ENCODE data around the gene WWOX. TPM values are rescaled to one million over a fixed set of nuclear protein-coding genes. Genes with fewer than 3 reads are reported as not detected.

WWOX gene
- total RNA-seq, 1 experiment from 2014 or later = 5.3 TPM

DNA sequence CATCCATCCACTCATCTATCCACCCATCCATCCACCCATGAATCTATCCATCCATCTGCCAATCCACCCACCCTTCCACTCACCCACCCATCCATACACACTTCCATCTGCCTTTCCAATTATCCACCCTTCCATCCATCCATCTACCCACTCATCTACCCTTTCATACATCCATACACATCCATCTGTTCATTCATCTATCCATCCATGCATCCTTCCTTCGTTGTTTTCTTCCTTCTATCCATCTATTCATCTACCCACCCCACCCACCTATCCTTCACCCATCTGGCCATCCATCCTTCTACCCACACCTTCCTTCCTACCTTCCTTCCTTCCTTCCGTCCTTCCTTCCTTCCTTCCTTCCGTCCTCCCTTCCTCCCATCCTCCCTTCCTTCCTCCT lies 106.1 kb downstream of the WWOX start:
- in situ Hi-C loops (cut with HindIII; ENCODE audit: low pct_unique_long_range_greater_than_20kb, low sequenced_read_pairs) = no loop called here
- no peak for DNase-seq (ENCODE audit: low read depth, low spot score)

DNA sequence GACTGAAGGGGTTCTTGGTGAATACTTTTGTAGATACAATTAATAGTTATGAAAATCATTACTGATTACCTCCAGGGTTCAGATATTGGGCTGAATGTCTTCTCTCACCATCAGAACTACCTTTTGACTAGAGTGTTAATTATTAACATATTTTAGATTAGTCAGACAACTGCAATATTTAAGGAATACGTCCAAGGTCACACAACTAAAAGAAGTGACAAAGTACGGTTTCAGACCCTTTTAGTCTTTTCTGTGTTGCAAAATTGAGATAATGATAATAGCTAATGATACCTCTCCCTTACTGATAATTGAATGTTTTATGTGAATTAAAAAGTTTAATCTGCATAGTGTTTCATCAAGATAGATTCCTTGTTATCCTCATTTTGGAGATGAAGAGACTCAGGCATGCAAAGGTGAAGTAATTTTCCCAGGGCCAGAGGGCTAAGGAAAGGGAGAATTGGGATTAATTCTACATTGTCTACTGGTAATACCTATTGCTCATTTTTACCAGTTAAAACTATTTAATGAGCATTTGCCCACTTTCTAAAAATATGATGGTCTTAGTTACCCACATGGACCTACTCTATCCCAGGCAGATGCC lies 107.3 kb downstream of the WWOX start:
- no peak for DNase-seq (ENCODE audit: low read depth, low spot score)
- in situ Hi-C loops (cut with HindIII; ENCODE audit: low pct_unique_long_range_greater_than_20kb, low sequenced_read_pairs) = no loop called here

DNA sequence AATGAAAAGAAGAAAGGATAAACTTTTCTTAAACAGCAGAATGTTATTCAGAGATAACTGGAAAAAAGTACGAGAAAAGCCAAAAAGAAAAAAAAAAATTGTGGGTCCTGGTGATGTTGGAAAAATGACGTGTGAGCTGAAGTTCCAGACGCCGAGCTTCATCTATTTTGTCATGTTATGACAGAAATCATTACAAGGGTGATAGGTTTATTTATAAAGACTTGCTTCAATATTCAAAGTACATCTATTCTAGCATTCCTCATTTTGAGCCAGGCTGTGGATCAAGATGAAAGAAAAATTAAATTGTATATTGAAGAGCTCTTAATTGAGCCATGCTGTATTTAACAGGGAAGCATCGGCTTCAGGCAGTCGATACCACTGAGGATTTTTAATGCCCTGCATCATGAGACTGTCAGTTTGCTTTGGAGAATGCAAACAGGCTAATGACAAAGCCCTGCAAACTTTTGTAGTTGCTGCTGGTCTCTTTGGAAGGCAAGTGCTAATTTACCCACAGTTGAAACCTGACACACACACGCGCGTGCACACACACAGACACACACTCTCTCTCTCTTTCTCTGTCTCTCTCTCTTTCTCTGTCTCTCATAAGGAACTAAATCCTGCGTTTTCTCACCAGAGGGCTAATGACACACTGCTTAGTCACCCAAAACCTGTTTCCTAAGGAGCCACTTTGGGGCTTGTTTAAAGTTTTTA lies 110.7 kb downstream of the WWOX start:
- DNase-seq (ENCODE audit: low read depth, low spot score) = no peak
- in situ Hi-C loops (cut with HindIII; ENCODE audit: low pct_unique_long_range_greater_than_20kb, low sequenced_read_pairs) = no loop called here

DNA sequence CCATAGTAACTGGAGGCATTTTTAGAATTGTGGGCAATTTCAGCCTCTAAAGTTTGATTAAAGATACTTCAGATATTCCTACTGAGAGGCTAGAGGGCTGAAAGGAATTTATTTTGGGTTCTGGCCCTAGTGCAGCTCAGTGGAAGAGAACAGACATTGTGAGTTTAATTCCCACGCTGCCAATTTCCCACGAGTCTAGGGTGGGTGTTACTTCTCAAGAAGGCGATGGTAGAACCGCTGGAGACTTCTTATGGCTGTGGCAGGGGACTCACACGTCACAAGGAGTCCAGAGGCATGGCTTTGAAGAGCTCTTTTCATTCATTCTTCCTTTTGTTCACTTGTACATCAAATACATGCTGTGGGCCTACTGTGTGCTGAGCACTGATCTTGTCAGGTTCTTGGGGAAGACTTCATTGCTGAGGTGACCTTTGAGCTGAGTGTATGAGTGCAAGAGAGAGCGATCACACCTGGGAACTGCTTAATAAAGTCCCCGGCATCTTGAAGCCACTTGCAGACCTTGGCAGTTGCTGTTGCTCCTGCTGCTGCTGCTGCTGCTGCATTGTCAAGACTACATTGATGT lies 111.7 kb downstream of the WWOX start:
- no peak for DNase-seq (ENCODE audit: low read depth, low spot score)
- in situ Hi-C loops (cut with HindIII; ENCODE audit: low pct_unique_long_range_greater_than_20kb, low sequenced_read_pairs) = no loop called here

DNA sequence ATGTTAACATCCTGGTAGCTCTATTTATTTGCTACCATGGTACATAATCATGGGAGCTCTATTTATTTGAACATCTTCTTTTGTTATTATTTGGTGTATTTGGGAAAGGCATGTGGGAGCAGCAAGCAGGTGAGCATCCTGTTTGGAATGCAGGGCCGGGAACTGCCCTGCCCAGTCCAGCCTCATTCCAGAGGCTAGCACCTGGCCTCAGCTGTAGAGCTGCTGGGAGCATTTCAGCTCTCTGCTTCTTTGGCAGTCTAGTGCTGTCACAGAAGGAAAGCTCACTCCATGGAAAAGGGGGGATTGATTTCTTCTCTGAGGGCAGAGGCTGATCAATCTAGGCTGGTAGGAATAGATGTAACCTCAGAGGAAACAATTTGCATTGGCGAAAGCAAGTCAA lies 112.5 kb downstream of the WWOX start:
- DNase-seq (ENCODE audit: low read depth, low spot score) = no peak
- in situ Hi-C loops (cut with HindIII; ENCODE audit: low pct_unique_long_range_greater_than_20kb, low sequenced_read_pairs) = no loop called here

DNA sequence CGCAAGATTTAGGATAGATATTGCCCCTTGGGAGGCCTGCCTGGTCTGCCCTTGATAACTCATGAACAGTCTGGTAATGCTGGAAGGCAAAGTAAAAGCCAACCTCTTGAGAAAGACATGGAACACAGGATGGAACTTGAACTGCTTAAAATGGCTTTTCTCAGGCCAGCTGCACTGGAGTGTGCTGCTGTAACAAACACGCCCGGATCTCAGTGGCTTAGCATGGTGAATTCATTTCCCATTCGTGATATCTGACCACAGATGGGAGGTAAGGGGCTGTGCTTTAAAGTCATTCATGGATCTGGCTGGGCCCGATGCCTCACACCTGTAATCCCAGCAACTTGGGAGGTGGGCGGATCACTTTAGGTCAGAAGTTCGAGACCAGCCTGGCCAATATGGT lies 113.2 kb downstream of the WWOX start:
- no peak for DNase-seq (ENCODE audit: low read depth, low spot score)
- in situ Hi-C loops (cut with HindIII; ENCODE audit: low pct_unique_long_range_greater_than_20kb, low sequenced_read_pairs) = no loop called here

DNA sequence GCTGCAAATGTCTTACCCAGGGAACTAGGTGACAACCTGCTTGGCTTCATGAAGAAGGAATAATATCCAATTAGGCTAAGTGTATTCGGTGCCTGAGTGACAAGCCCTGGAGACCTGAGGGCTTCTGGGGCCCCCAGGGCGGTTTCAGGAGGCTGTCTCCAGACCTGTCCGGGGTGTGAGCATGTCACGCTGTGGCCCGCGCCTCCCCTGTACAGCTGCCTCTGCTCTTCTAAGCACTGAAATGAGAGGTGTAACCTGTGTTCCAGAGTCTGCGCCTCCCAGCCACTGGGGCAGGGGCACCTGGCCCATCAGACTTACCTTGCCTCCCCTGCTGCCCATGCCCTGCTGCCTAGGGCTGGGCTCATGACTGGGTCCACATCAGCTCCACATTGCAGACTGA lies 114.3 kb downstream of the WWOX start:
- DNase-seq (ENCODE audit: low read depth, low spot score) = no peak
- in situ Hi-C loops (cut with HindIII; ENCODE audit: low pct_unique_long_range_greater_than_20kb, low sequenced_read_pairs) = no loop called here

DNA sequence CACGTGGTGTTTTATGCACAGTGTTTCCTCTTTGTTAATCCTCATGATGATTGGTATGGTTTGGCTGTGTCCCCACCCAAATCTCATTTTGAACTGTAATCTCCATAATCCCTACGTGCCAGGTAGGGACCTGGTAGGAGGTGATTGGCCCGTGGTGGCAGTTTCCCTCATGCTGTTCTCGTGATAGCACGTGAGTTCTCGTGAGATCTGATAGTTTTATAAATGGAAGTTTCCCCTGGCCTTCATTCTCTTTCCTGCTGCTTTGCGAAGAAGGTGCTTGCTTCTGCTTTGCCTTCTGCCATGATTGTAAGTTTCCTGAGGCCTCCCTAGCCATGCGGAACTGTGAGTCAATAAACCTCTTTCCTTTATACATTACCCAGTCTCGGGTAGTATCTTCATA lies 115.8 kb downstream of the WWOX start:
- no peak for DNase-seq (ENCODE audit: low read depth, low spot score)
- in situ Hi-C loops (cut with HindIII; ENCODE audit: low pct_unique_long_range_greater_than_20kb, low sequenced_read_pairs) = no loop called here

DNA sequence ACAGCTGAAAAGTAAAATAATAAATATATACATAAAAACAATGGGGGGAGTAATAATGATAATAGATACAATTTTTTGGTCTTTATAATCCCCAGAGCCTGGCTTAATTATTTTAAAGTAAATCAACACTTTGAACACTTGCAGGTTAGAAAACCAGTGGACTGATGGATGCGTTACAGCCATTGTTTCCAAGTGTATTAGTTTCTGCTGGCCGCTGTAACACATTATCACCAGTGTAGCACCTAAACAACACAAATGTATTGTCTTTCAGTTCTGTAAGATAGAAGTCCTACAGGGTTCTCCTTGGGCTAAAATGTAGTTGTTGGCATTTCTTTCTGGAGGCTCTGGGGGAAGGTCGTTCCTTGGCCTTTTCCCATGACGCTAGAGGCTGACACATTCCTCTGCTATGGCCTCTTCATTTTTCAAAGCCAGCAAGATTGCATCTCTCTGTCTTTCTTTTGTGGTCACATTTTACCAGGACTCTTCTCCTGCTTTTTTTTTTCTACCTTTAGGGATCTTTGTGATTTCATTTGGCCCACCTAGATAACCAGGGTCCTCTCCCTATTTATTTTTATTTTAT lies 116.8 kb downstream of the WWOX start:
- in situ Hi-C loops (cut with HindIII; ENCODE audit: low pct_unique_long_range_greater_than_20kb, low sequenced_read_pairs) = no loop called here
- DNase-seq (ENCODE audit: low read depth, low spot score) = no peak

DNA sequence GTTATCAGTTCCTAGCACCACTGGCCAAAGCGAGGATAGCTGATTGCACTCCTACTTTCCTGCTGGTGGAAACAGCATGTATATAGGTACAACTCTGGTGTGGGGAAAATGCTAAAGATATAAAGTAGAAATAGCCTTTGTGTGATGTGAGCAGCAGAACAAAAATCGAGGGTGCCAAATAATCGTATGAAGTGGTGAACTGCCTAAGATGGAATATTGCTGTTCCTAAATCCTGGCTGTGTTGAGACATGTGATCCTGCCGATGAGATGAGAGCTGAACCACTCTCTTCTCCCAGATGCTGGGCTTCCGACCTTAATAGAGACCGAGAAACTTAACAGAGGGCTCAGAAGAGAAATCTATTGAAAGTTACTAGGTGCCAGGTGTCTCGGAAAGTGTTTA lies 117.8 kb downstream of the WWOX start:
- in situ Hi-C loops (cut with HindIII; ENCODE audit: low pct_unique_long_range_greater_than_20kb, low sequenced_read_pairs) = no loop called here
- no peak for DNase-seq (ENCODE audit: low read depth, low spot score)

DNA sequence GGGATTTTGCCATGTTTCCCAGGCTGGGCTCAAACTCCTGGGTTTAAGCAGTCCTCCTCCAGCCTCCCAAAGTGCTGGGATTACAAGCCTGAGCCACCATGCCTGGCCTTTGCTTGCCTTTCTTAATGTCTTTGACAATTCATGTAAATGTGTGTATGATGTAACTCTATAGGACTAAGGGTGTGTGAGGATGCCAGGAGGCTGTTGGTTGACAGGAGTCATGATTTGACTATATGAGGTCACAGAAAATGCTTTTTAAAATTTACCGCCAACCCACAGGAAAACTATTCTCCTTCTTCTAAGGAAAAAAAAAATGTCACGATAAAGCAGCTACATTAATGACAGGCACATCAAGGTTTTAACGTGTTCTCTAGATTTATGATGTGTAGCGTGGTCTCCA lies 118.8 kb downstream of the WWOX start:
- in situ Hi-C loops (cut with HindIII; ENCODE audit: low pct_unique_long_range_greater_than_20kb, low sequenced_read_pairs) = no loop called here
- DNase-seq (ENCODE audit: low read depth, low spot score) = no peak

DNA sequence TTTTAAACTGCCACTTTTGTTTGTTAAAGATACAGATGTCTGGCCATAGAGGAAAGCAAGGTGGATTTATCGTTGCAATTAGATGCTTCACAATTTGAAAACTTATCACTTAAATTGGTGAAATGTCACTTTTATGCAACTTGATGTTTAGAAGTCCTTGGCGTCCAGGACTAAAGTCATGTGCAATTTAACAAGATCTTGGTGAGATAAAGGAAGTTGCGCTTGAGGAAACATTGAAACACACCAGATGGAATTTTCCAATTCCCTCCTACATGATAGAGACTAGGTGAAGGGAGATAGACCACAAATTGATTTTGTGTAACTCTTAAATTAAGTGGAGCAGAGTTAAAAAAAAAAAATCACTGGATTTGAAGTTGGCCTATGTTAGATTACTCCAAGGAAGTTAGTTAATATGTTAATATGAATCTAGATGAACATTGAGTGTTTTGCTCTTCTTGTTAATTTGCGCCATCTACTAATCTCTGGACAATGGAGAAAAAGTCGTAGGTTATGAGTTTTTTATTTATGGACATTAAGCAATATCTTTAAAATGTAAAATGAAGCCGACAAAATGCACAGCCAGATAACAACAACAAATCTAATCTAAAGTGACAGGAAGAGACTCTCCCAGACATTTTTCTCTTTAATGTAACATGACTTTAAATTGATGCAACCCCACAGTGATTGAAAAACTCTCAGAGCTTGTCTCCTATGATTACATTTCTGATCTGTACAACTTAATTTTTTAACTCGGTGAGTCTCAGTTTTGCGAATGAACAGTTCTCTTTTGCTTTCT lies 119.6 kb downstream of the WWOX start:
- in situ Hi-C loops (cut with HindIII; ENCODE audit: low pct_unique_long_range_greater_than_20kb, low sequenced_read_pairs) = no loop called here
- DNase-seq (ENCODE audit: low read depth, low spot score) = no peak

DNA sequence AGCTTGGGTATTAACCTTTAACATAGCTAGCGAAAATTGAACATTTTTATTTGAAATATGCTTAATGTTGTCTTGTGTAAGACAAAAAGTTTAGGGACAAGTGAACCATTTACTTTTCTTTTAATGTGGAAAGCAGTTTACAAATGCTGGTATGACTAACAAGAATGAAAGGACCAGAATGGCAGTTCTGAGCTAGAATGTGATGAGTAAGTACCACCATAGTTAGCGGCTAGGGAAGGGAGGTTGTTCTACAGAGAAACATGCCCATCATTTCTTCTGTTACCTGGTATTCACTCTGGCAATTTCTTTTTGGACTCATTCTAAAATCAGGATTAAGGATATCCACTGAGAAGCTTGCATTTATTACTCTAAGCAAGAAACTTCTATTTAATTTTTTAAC lies 121.1 kb downstream of the WWOX start:
- no peak for DNase-seq (ENCODE audit: low read depth, low spot score)
- in situ Hi-C loops (cut with HindIII; ENCODE audit: low pct_unique_long_range_greater_than_20kb, low sequenced_read_pairs) = no loop called here

DNA sequence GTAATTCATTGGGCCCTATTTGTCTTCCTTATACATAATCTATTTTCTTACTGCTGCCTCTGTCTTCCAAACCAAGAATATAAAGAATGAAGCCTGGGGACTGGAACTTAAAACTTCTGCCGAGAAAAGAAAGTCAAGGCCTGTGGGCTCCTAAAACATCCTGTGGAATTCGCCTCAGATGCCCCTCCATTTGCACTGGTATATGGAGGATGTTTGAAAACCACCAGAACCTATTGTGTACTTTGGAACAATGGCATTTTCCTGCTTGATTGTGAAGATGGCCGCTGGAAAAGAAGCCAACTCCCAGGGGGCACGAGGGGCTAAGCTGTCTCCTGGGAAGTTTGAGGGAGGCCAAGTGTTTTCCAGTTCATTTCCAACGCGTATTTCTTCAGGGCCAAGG lies 122.4 kb downstream of the WWOX start:
- in situ Hi-C loops (cut with HindIII; ENCODE audit: low pct_unique_long_range_greater_than_20kb, low sequenced_read_pairs) = no loop called here
- DNase-seq (ENCODE audit: low read depth, low spot score) = no peak

DNA sequence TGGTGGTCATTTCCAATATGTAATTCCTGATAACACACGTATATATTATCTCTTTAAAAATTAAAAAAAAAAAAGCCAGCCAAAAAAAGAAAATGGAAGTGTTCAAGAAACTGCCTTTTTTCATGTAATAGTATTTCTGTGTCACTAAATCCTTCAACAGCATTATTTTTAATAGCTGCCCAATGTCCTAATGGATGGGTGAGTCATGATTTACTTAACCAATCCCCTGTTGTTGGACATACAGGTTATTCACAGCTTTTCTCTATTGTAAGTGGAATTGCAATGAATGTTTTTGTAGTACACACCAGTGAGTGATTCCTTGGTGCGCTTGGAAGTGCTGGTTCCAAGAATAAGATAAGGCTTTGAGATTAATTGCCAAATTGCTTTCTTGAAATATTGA lies 124.9 kb downstream of the WWOX start:
- in situ Hi-C loops (cut with HindIII; ENCODE audit: low pct_unique_long_range_greater_than_20kb, low sequenced_read_pairs) = no loop called here
- DNase-seq (ENCODE audit: low read depth, low spot score) = no peak

DNA sequence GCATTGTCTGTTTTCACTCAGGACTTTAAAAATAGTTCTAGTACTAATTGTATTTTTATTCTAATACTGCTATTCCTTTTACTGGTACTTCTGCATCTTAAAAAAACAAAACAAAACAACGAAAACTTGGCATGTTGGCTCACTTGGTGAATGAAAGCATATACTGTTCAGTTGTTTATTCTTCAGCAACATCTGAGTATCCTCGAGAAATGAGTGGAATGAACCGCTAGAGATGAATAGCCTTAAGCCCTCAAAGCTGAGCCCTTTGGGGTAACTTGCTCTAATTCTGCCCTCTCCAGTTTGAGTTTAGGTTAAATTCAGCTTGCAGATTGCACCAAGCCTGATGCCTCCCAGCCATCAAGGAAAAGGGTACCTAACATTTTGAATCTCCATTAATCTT lies 126.5 kb downstream of the WWOX start:
- in situ Hi-C loops (cut with HindIII; ENCODE audit: low pct_unique_long_range_greater_than_20kb, low sequenced_read_pairs) = no loop called here
- no peak for DNase-seq (ENCODE audit: low read depth, low spot score)

DNA sequence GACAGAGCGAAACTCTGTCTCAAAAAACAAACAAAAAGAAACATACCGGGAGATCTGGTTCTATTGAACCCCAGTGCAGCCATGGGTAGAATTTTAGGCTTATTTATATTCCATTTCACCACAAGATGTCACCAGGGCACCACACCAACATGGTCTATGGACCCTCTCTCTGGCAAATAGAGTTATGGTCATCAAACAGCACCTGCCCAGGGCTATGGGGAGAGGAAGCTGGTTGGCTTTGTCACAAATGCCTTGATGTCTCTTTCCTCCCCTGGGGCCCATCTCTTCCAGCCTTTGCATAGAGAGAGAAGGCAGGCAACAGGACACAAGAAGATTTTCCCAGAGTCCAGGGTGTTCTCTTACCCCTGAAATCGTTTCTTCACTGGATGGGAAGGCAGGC lies 128.4 kb downstream of the WWOX start:
- peak; percentile 36 for DNase-seq (ENCODE audit: low read depth, low spot score)
- in situ Hi-C loops (cut with HindIII; ENCODE audit: low pct_unique_long_range_greater_than_20kb, low sequenced_read_pairs) = no loop called here

DNA sequence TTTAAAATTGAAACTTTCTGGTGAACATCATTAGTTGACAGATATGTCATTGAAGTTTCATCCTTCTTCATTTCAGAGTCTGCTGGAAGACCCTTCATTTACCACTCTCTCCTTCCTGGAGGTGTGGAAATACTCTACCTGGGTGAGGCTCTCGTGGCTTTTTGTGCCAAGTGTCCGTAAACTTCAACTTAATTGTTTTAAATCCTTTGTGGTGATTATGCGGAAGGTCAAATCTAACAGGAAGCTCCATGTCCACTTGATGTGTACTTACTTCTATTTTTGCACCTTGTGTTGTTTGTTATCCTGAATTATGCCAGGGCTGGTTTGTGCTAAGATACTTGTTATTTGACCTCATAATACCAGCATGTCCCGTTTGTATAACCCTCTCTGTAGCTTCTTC lies 129.2 kb downstream of the WWOX start:
- no peak for DNase-seq (ENCODE audit: low read depth, low spot score)
- in situ Hi-C loops (cut with HindIII; ENCODE audit: low pct_unique_long_range_greater_than_20kb, low sequenced_read_pairs) = no loop called here
